Body of pancreas (tissue), 4 donors: Measurements from ENCODE around the gene MYO5A.
A peak's percentile ranks its signal among the peaks of the same experiment; 100 is the strongest.

Source experiments
- CTCF ChIP-seq, 7 experiments: fragments of 450-650 bp in 4 of 7; fragments of 200-600 bp in 3 of 7; sonication (generic) in 3 of 7; IDR thresholded peaks; one replicate each; pipeline ENCODE4 v1.5.1; 2016 to 2019; ENCODE audit warnings: antibody characterized with exemption in 7 of 7
- POLR2A ChIP-seq, 3 donors: fragments of 450-650 bp; IDR thresholded peaks; one replicate each; pipeline ENCODE4 v1.6.1; 2016; ENCODE audit warnings: antibody characterized with exemption in 3 of 3, mild to moderate bottlenecking in 2 of 3

GRCh38 chr15:52463638-52464037 lies 65.0 kb downstream of the MYO5A start:
- TF ChIP-seq CTCF (IDR thresholded peaks at IDR 0.05): peak in 1 of 7 experiments; percentile 4
- no peak for TF ChIP-seq POLR2A (IDR thresholded peaks at IDR 0.05)
